Transverse colon (tissue), 4 donors: ENCODE data around the gene CARMIL1. TPM values are rescaled to one million over a fixed set of nuclear protein-coding genes. Genes with fewer than 3 reads are reported as not detected.

ENCODE experiments used
- DNase-seq: peaks from one replicate; pipeline ENCODE4 v3.0.0-alpha.2; 2019
- H3K27ac ChIP-seq, 4 donors: fragments of 200-600 bp; sonication (generic); 2 replicates each; pipeline ENCODE4 v1.5.1; 2016 to 2018; ENCODE audit warnings: inconsistent platforms in 4 of 4
- H3K27me3 ChIP-seq: fragments of 200-600 bp; sonication (generic); 2 replicates; pipeline ENCODE4 v1.5.1; 2017; ENCODE audit warnings: inconsistent platforms
- H3K36me3 ChIP-seq, 4 donors: fragments of 200-600 bp; sonication (generic); 2 replicates each; pipeline ENCODE4 v1.5.1; 2017 to 2019; ENCODE audit warnings: inconsistent platforms in 4 of 4
- H3K4me1 ChIP-seq, 4 donors: fragments of 200-600 bp; sonication (generic); 2 replicates each; pipeline ENCODE4 v1.5.1; 2017 to 2020; ENCODE audit warnings: inconsistent platforms in 4 of 4
- H3K4me3 ChIP-seq, 4 donors: fragments of 200-600 bp; sonication (generic); 1 replicate in 1 of 4; 2 replicates in 3 of 4; pipeline versions ENCODE4 v1.5.1 to v1.6.1; 2017 to 2019; ENCODE audit warnings: inconsistent platforms in 4 of 4
- H3K9me3 ChIP-seq, 2 donors: fragments of 200-600 bp; sonication (generic); 2 replicates each; pipeline ENCODE4 v1.5.1; 2017 to 2019; ENCODE audit warnings: inconsistent platforms in 2 of 2
- EP300 ChIP-seq: sonication (generic); formaldehyde crosslinking; IDR thresholded peaks from one replicate; pipeline ENCODE4 v1.6.1; 2017; ENCODE audit warnings: antibody characterized with exemption, low read depth
- POLR2A ChIP-seq: fragments of 450-650 bp; IDR thresholded peaks from one replicate; pipeline ENCODE4 v1.6.1; 2016; ENCODE audit warnings: antibody characterized with exemption, mild to moderate bottlenecking, moderate library complexity
- POLR2AphosphoS5 ChIP-seq, 3 donors: sonication (generic); formaldehyde crosslinking; IDR thresholded peaks; one replicate each; pipeline ENCODE4 v1.6.1; 2016; ENCODE audit warnings: antibody characterized with exemption in 3 of 3
- WGBS, 2 donors: methylation state at CpG; one replicate each; pipeline ENCODE4 v1.1.5; 2018; ENCODE audit warnings: low coverage in 1 of 2; 5-methylcytosine and 5-hydroxymethylcytosine counted together
- in situ Hi-C, 4 donors: fragments of 200-750 bp; cut with MboI; loops; one replicate each; pipeline versions ENCODE4 v1.15.0 to v1.15.1; 2017; ENCODE audit warnings: low sequenced_read_pairs in 3 of 4, low pct_ligation_motif_present in 1 of 4, low pct_unique_long_range_greater_than_20kb in 1 of 4
- intact Hi-C: fragments of 100-400 bp; cut with DNase I; formaldehyde crosslinking; loops from one replicate; pipeline ENCODE4 v1.15.1; 2023; ENCODE audit warnings: low total_unique reads
- total RNA-seq, 4 donors: library from RNA; depleted of rRNA; stranded (reverse); fragments of >200 nt; gene quantifications; one replicate each; pipeline ENCODE4 v1.1.0, GENCODE V29; 2016
- TF ChIP-seq, protein P1 (sequence below), 5 experiments: fragments of 200-600 bp in 3 of 5; fragments of 450-650 bp in 2 of 5; sonication (generic) in 3 of 5; IDR thresholded peaks; 1 replicate in 2 of 5; 2 replicates in 3 of 5; pipeline ENCODE4 v1.5.1; 2016 to 2017; ENCODE audit warnings: antibody characterized with exemption in 5 of 5, inconsistent platforms in 3 of 5, mild to moderate bottlenecking in 2 of 5, moderate library complexity in 1 of 5

Gene CARMIL1
- total RNA-seq, 4 donors from 2014 or later = 25.1 to 93.5 (median 61.0) TPM

- TF ChIP-seq POLR2AphosphoS5 (IDR thresholded peaks at IDR 0.05) (no peak), EP300 (no peak), POLR2A (no peak)
- TF ChIP-seq, protein P1, sequence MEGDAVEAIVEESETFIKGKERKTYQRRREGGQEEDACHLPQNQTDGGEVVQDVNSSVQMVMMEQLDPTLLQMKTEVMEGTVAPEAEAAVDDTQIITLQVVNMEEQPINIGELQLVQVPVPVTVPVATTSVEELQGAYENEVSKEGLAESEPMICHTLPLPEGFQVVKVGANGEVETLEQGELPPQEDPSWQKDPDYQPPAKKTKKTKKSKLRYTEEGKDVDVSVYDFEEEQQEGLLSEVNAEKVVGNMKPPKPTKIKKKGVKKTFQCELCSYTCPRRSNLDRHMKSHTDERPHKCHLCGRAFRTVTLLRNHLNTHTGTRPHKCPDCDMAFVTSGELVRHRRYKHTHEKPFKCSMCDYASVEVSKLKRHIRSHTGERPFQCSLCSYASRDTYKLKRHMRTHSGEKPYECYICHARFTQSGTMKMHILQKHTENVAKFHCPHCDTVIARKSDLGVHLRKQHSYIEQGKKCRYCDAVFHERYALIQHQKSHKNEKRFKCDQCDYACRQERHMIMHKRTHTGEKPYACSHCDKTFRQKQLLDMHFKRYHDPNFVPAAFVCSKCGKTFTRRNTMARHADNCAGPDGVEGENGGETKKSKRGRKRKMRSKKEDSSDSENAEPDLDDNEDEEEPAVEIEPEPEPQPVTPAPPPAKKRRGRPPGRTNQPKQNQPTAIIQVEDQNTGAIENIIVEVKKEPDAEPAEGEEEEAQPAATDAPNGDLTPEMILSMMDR (IDR thresholded peaks at IDR 0.05) = no peak
- Histone ChIP-seq H3K36me3 (no peaks in the 10 kb centered on the region), H3K4me1 (no peaks in the 10 kb centered on the region), H3K27ac (no peak overlapping the region), H3K9me3 (no peaks in the 10 kb centered on the region), H3K4me3 (no peak overlapping the region), H3K27me3 (no peaks in the 10 kb centered on the region)
- WGBS, 2 donors = 75 to 76% methylated on average over 3 of the region's 3 CpGs
- no peak for DNase-seq
- intact Hi-C loops (no loop called here), in situ Hi-C loops (no loop called here)
These were observed 274.3 kb downstream of the CARMIL1 start for GRCh38 chr6:25553502-25553901.

DNA sequence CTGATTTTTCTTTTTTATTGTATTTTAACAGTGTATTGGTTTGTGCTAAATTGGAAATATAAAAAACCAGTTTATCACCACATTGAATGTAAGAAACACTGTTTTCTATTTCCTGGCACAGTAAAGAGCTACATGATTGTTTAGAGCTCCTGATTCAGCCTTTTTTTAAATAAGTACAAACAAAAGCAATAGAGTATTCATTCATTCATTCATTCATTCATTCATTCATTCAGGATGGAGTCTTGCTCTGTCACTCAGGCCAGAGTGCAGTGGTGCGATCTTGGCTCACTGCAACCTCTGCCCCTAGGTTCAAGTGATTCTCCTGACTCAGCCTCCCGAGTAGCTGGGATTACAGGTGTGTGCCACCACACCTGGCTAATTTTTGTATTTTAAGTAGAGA, 276.0 kb downstream of the CARMIL1 start:
- no peak for DNase-seq
- Histone ChIP-seq H3K4me1 (no peaks in the 10 kb centered on the region), H3K4me3 (no peak overlapping the region), H3K9me3 (no peaks in the 10 kb centered on the region), H3K27me3 (no peaks in the 10 kb centered on the region), H3K27ac (no peak overlapping the region), H3K36me3 (no peaks in the 10 kb centered on the region)
- 92% methylated on average over 2 of the region's 2 CpGs; no CpG with 5 or more reads in 1 of the 2 donors for WGBS, 2 donors
- in situ Hi-C loops (no loop called here), intact Hi-C loops (no loop called here)
- TF ChIP-seq, protein P1 (IDR thresholded peaks at IDR 0.05) = no peak
- TF ChIP-seq POLR2A = no peak
- TF ChIP-seq POLR2AphosphoS5 (IDR thresholded peaks at IDR 0.05) = no peak
- no peak for TF ChIP-seq EP300

DNA sequence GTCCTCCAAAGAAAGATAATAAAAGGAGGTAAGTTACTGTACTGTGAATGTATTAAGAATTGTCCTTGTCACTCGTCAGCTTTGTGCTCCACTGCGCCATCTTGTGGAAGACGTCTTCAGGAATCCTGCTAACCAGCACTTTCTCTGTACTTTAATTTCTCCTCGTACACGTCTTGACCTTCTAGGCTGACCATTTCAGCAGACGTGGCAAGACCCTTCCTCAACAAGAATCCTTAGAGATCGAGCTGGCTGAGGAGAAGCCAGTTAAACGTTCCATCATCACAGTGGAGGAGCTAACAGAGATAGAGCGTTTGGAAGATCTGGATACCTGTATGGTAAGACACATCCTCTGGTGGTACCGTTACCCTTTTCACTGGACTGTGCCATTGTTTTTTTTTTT, 277.3 kb downstream of the CARMIL1 start:
- peak; percentile 84 for DNase-seq
- Histone ChIP-seq H3K27me3 (no peaks in the 10 kb centered on the region), H3K9me3 (no peaks in the 10 kb centered on the region), H3K36me3 (no peaks in the 10 kb centered on the region), H3K27ac (no peak overlapping the region), H3K4me3 (no peak overlapping the region), H3K4me1 (no peaks in the 10 kb centered on the region)
- in situ Hi-C loops = no loop called here
- intact Hi-C loops = no loop called here
- 17 to 24% methylated on average over 6 to 10 of the region's 10 CpGs for WGBS, 2 donors
- TF ChIP-seq EP300 (no peak), POLR2A (no peak), POLR2AphosphoS5 (IDR thresholded peaks at IDR 0.05) (no peak)
- TF ChIP-seq, protein P1 (IDR thresholded peaks at IDR 0.05) = peak; percentile 65 to 79 (median 72)

DNA sequence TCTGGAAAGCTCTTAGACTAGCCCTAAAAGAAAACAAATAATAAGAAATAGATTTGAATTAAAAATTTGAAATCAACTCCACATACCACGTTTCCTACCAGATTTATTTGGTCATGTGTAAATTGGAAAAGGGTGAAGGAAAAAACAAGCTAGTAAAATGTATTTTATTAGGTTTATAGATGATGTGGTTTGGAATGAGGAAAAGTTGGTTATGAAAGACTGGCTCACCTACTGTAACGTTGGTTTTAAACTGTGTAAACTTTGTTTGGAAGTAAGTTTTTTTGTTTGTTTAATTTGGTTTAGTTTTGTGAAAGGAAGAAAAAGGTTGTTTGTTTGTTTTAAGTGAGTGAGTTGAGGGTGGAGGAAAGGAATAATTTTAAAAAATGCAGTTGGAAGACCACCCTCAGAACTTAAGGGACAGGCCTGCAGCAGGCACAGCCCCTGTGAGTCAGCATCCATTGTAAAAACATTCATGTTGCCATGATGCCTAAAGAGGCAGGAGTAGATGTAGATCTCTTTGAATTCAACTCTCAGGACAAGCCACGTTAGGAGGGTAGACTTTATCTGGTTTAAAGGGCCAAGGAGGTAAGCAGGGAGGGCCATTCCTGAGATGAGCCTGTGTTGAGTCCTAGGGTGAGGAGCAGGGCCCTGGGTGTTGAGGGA, 279.1 kb downstream of the CARMIL1 start:
- Histone ChIP-seq H3K9me3 (no peaks in the 10 kb centered on the region), H3K4me3 (no peak overlapping the region), H3K4me1 (no peaks in the 10 kb centered on the region), H3K27ac (no peak overlapping the region), H3K27me3 (no peaks in the 10 kb centered on the region), H3K36me3 (no peaks in the 10 kb centered on the region)
- in situ Hi-C loops (no loop called here), intact Hi-C loops (no loop called here)
- TF ChIP-seq POLR2AphosphoS5 (IDR thresholded peaks at IDR 0.05) = no peak
- TF ChIP-seq POLR2A = no peak
- TF ChIP-seq, protein P1 (IDR thresholded peaks at IDR 0.05) = no peak
- TF ChIP-seq EP300 = no peak
- WGBS, 2 donors = 55 to 60% methylated on average over 3 of the region's 3 CpGs
- no peak for DNase-seq
